HepG2 (cell line): ENCODE results near the gene NUBPL. TPM values are rescaled to one million over a fixed set of nuclear protein-coding genes. Genes with fewer than 3 reads are reported as not detected.
A peak's percentile ranks its signal among the peaks of the same experiment; 100 is the strongest.

Experiments used
- ATAC-seq: fragments of 200-7000 bp; cut with Tn5 transposase; 3 replicates; pipeline ENCODE4 v1.9.1; 2020; ENCODE audit warnings: mild to moderate bottlenecking, moderate library complexity
- BruUV-seq: library from RNA; stranded (reverse); fragments of 400-500 nt; replicated peaks from 2 replicates; lab custom pipeline; 2021; lab: Mats Ljungman, UMichigan
- CTCF ChIA-PET: fragments of 300-600 bp; formaldehyde crosslinking; extraction: SDS; loops from one replicate; lab custom pipeline; 2021; ENCODE audit warnings: low total read pairs, inconsistent platforms, low intra/inter-chr PET ratio; lab: Yijun Ruan, JAX
- POLR2A ChIA-PET: fragments of 350-600 bp; sonication (Branson Sonifier 250); formaldehyde crosslinking; loops from one replicate; lab custom pipeline; 2020; ENCODE audit warnings: antibody characterized with exemption, inconsistent platforms; lab: Yijun Ruan, JAX
- DNase-seq: peaks from one replicate; pipeline ENCODE4 v3.0.0-alpha.2; 2015; ENCODE audit warnings: low spot score
- FAIRE-seq: peaks from 3 replicates; lab custom pipeline; 2011; peaks lifted over from hg19 to GRCh38; lab: Jason Lieb, UNC
- H2AFZ ChIP-seq: one replicate; pipeline ENCODE4 v1.6.1; 2011; ENCODE audit warnings: low read length, inconsistent platforms
- H3K27ac ChIP-seq: fragments of 300-600 bp; 3 replicates; pipeline ENCODE4 v1.8.0; 2011; ENCODE audit warnings: mixed run types, mild to moderate bottlenecking, mixed read lengths, low read length, inconsistent platforms; ENCODE audit not compliant: insufficient read depth; ENCODE audit errors: extremely low read length
- H3K27me3 ChIP-seq, 2 experiments: fragments of 200-600 bp in 1 of 2; 2 replicates in 1 of 2; 3 replicates in 1 of 2; pipeline versions ENCODE4 v1.6.0 to v1.8.0; 2011; ENCODE audit warnings: low read length in 2 of 2, mild to moderate bottlenecking in 2 of 2, moderate library complexity in 2 of 2, inconsistent platforms in 1 of 2; ENCODE audit not compliant: insufficient read depth in 2 of 2, control insufficient read depth in 1 of 2
- H3K36me3 ChIP-seq, 2 experiments: fragments of 200-600 bp in 1 of 2; replicated peaks in 1 of 2; 2 replicates in 1 of 2; 3 replicates in 1 of 2; pipeline versions ENCODE4 v1.5.1 to v1.8.0; 2011; ENCODE audit warnings: low read length in 2 of 2, inconsistent platforms in 1 of 2; ENCODE audit not compliant: insufficient read depth in 2 of 2, control insufficient read depth in 1 of 2
- H3K4me1 ChIP-seq: 2 replicates; pipeline ENCODE4 v1.5.1; 2012; ENCODE audit warnings: low read length, inconsistent platforms; ENCODE audit not compliant: insufficient read depth
- H3K4me2 ChIP-seq: 2 replicates; pipeline ENCODE4 v1.6.0; 2011; ENCODE audit warnings: low read depth, low read length, inconsistent platforms
- H3K4me3 ChIP-seq, 3 experiments: fragments of 200-600 bp in 1 of 3; sonication (generic), shearing (Covaris generic) in 1 of 3; replicated peaks in 1 of 3; 2 replicates each; pipeline ENCODE4 v1.5.1; 2011 to 2016; ENCODE audit warnings: low read length in 3 of 3, inconsistent platforms in 2 of 3, low read depth in 2 of 3, mild to moderate bottlenecking in 2 of 3, control low read depth in 1 of 3, mixed read lengths in 1 of 3; ENCODE audit not compliant: insufficient read depth in 1 of 3
- H3K79me2 ChIP-seq: one replicate; pipeline ENCODE4 v1.6.1; 2011; ENCODE audit warnings: low read length, inconsistent platforms; ENCODE audit not compliant: insufficient read depth
- H3K9ac ChIP-seq: 2 replicates; pipeline ENCODE4 v1.6.0; 2011; ENCODE audit warnings: mild to moderate bottlenecking, low read depth, low read length, inconsistent platforms; ENCODE audit not compliant: insufficient read depth
- H3K9me3 ChIP-seq: 2 replicates; pipeline ENCODE4 v1.5.1; 2012; ENCODE audit warnings: mild to moderate bottlenecking, low read length
- H4K20me1 ChIP-seq: 2 replicates; pipeline ENCODE4 v1.6.0; 2011; ENCODE audit warnings: inconsistent platforms, mild to moderate bottlenecking, low read length, moderate library complexity; ENCODE audit not compliant: insufficient read depth
- AGO2 ChIP-seq: fragments of 200-400 bp; formaldehyde crosslinking; optimal IDR thresholded peaks from 2 replicates; pipeline ENCODE3; 2017; ENCODE audit warnings: mild to moderate bottlenecking, low read depth, low read length, moderate library complexity
- HCFC1 ChIP-seq: fragments of 150-350 bp; IDR thresholded peaks from 2 replicates; pipeline ENCODE4 v1.6.1; 2014; ENCODE audit warnings: low read depth, low read length
- HES4 ChIP-seq: sonication (generic); formaldehyde crosslinking; IDR thresholded peaks from 2 replicates; pipeline ENCODE4 v1.9.0; 2021; ENCODE audit warnings: mild to moderate bottlenecking, missing genetic modification reagents, borderline replicate concordance
- ISL2 ChIP-seq: sonication (generic); formaldehyde crosslinking; IDR thresholded peaks from 2 replicates; pipeline ENCODE4 v1.5.0; 2020; ENCODE audit warnings: missing genetic modification reagents
- MAFG ChIP-seq: sonication (generic); formaldehyde crosslinking; IDR thresholded peaks from 2 replicates; pipeline ENCODE4 v1.5.1; 2020; ENCODE audit warnings: mild to moderate bottlenecking, missing genetic modification reagents
- ZNF124 ChIP-seq: sonication (generic); formaldehyde crosslinking; IDR thresholded peaks from 2 replicates; pipeline ENCODE4 v1.4.0; 2020; ENCODE audit warnings: missing genetic modification reagents
- WGBS: methylation state at CpG from one replicate; pipeline ENCODE4 v1.1.6; 2017; ENCODE audit warnings: low lambda C conversion rate; 5-methylcytosine and 5-hydroxymethylcytosine counted together
- in situ Hi-C: cut with HindIII; loops from 2 replicates; pipeline ENCODE4 v1.10.0; 2017; ENCODE audit warnings: low pct_unique_long_range_greater_than_20kb; ENCODE audit not compliant: extremely low pct_ligation_motif_present
- intact Hi-C: fragments of 100-400 bp; cut with micrococcal nuclease; formaldehyde crosslinking; loops from one replicate; pipeline ENCODE4 v1.10.0; 2022; ENCODE audit not compliant: unreplicated experiment
- polyA plus RNA-seq, 8 experiments: library from polyadenylated mRNA; depleted of rRNA in 3 of 8; stranded (reverse) in 7 of 8; unstranded in 1 of 8; fragments of >200 nt; fragmentation: Illumina TruSeq in 4 of 8; extraction: Trizol in 4 of 8; gene quantifications; 2 replicates each; pipeline versions ENCODE4 v1.2.1 to v1.2.3, GENCODE V29; 2011 to 2016; ENCODE audit warnings: low read depth in 4 of 8, missing spikeins in 1 of 8, mixed read lengths in 1 of 8; ENCODE audit not compliant: insufficient read depth in 1 of 8
- total RNA-seq, 5 experiments: library from RNA; depleted of rRNA; stranded (reverse); fragments of >200 nt; fragmentation: Illumina TruSeq; extraction: Trizol; gene quantifications; 2 replicates each; pipeline ENCODE4 v1.2.3, GENCODE V29; 2016; ENCODE audit warnings: low read depth in 1 of 5
- TF ChIP-seq, protein P1 (sequence below): sonication (generic); formaldehyde crosslinking; IDR thresholded peaks from 2 replicates; pipeline ENCODE4 v1.8.1; 2022; ENCODE audit warnings: low read depth, mild to moderate bottlenecking, missing genetic modification reagents
- TF ChIP-seq, protein P2 (sequence below): sonication (generic); formaldehyde crosslinking; IDR thresholded peaks from 2 replicates; pipeline ENCODE4 v1.5.0; 2020; ENCODE audit warnings: missing genetic modification reagents
- TF ChIP-seq, protein P3 (sequence below): sonication (generic); formaldehyde crosslinking; IDR thresholded peaks from 2 replicates; pipeline ENCODE4 v1.4.0; 2020; ENCODE audit warnings: missing genetic modification reagents; ENCODE audit errors: not compliant biosample characterization
- TF ChIP-seq, protein P4 (sequence below): sonication (generic); formaldehyde crosslinking; IDR thresholded peaks from 2 replicates; pipeline ENCODE4 v1.4.0; 2020; ENCODE audit warnings: missing genetic modification reagents
- TF ChIP-seq, protein P5 (sequence below): IDR thresholded peaks from 2 replicates; pipeline ENCODE4 v1.6.1; 2018; ENCODE audit warnings: missing genetic modification reagents, mild to moderate bottlenecking, missing compliant biosample characterization

The NUBPL gene
- total and polyA plus RNA-seq, 2 of the 13 experiments (the other 11 are each of a cell fraction or from before 2014, with no cell fraction given), result 21.3 to 44.1 TPM

DNA sequence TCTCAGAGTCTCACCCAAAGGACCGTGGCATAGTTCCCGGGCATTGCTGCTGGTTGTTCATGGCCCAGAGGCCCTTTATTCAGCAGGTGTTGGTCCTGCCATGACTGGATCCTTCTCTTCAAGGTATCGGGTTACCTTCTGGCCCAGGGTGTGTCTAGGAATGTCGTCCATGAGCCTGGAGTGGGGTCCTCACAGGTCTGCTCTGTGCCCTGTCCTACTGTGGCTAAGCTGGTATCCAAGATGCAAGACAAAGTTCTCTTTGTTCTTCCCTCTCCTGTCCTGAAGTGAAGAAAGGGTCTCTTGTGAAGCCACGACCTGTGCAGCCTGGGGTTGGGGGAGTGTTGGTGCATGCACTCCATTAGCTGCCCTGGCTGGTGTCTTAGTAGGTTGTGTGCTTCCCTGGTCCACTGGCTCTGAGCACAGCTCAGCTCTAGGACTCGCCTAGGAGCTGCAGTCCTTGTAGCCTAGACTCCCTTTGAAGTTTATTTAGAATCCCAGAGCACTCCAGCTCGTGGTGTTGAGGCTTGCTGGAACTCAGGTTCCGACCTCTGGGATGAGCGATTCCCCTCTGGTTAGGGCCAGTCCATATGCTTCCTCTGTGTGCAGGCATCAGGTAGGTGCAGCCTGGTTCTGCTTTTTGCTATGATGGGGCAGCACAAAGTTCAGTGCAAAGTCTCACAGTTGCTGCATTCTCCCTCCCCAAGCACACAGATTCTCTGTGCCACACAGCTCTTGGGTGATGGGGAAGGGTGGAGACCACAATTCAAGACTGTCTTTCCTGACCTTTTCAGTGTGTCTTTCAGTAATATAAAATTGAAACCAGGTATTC, 117.4 kb downstream of the NUBPL start (continued):
- TF ChIP-seq HES4 (CRISPR knock-in tag) (0 out of 2 replicates have a peak, but pooled peaks have one; percentile 60), HCFC1 (no peak)
- TF ChIP-seq, protein P1, sequence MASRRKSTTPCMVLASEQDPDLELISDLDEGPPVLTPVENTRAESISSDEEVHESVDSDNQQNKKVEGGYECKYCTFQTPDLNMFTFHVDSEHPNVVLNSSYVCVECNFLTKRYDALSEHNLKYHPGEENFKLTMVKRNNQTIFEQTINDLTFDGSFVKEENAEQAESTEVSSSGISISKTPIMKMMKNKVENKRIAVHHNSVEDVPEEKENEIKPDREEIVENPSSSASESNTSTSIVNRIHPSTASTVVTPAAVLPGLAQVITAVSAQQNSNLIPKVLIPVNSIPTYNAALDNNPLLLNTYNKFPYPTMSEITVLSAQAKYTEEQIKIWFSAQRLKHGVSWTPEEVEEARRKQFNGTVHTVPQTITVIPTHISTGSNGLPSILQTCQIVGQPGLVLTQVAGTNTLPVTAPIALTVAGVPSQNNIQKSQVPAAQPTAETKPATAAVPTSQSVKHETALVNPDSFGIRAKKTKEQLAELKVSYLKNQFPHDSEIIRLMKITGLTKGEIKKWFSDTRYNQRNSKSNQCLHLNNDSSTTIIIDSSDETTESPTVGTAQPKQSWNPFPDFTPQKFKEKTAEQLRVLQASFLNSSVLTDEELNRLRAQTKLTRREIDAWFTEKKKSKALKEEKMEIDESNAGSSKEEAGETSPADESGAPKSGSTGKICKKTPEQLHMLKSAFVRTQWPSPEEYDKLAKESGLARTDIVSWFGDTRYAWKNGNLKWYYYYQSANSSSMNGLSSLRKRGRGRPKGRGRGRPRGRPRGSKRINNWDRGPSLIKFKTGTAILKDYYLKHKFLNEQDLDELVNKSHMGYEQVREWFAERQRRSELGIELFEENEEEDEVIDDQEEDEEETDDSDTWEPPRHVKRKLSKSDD (CRISPR knock-in tag), result no peak
- TF ChIP-seq, protein P2, sequence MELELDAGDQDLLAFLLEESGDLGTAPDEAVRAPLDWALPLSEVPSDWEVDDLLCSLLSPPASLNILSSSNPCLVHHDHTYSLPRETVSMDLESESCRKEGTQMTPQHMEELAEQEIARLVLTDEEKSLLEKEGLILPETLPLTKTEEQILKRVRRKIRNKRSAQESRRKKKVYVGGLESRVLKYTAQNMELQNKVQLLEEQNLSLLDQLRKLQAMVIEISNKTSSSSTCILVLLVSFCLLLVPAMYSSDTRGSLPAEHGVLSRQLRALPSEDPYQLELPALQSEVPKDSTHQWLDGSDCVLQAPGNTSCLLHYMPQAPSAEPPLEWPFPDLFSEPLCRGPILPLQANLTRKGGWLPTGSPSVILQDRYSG, result no peak
- TF ChIP-seq, protein P3, sequence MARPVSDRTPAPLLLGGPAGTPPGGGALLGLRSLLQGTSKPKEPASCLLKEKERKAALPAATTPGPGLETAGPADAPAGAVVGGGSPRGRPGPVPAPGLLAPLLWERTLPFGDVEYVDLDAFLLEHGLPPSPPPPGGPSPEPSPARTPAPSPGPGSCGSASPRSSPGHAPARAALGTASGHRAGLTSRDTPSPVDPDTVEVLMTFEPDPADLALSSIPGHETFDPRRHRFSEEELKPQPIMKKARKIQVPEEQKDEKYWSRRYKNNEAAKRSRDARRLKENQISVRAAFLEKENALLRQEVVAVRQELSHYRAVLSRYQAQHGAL (CRISPR knock-in tag), result no peak

DNA sequence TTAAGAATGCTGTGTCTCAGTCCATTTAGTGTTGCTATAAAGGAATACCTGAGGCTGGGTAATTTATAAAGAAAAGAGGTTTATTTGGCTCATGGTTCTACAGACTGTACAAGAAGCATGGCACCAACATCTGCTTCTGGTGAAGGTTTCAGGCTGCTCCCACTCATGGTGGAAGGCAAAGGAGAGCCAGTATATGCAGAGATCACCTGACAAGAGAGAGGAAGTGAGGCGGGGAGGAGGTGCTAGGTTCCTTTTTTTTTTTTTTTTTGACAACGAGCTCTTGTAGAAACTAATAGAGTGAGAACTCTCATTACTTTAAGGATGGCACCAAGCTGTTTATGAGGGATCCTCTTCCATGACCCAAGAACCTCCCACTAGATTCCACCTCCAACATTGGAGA, 121.6 kb downstream of the NUBPL start:
- ATAC-seq (no peak), DNase-seq (no peak), FAIRE-seq (no peak)
- no peak overlapping the region for H3K4me3 ChIP-seq
- ChIA-PET POLR2A (no interaction called here), CTCF (no interaction called here)
- no TSS peak for BruUV-seq
- WGBS, result 98% methylated on average over 2 of the region's 2 CpGs
- no peaks in the 10 kb centered on the region for H3K9me3 ChIP-seq
- no peak overlapping the region for H3K9ac ChIP-seq
- no peak overlapping the region for H3K4me2 ChIP-seq
- intact Hi-C loops (no loop called here), in situ Hi-C loops (no loop called here)
- H3K27ac ChIP-seq, result no peak overlapping the region
- no peak overlapping the region for H2AFZ ChIP-seq
- H3K79me2 ChIP-seq, result no peaks in the 10 kb centered on the region
- no peaks in the 10 kb centered on the region for H3K27me3 ChIP-seq
- H3K36me3 ChIP-seq, result peaks cover under 1 to 4% of the 10 kb centered on the region in 2 experiments; a peak in 2 of 5 replicates
- peaks cover 10% of the 10 kb centered on the region for H3K4me1 ChIP-seq
- H4K20me1 ChIP-seq, result no peaks in the 10 kb centered on the region
- TF ChIP-seq ZNF124 (no peak), ISL2 (CRISPR knock-in tag) (no peak), AGO2 (no peak), MAFG (no peak)
- TF ChIP-seq, protein P4, sequence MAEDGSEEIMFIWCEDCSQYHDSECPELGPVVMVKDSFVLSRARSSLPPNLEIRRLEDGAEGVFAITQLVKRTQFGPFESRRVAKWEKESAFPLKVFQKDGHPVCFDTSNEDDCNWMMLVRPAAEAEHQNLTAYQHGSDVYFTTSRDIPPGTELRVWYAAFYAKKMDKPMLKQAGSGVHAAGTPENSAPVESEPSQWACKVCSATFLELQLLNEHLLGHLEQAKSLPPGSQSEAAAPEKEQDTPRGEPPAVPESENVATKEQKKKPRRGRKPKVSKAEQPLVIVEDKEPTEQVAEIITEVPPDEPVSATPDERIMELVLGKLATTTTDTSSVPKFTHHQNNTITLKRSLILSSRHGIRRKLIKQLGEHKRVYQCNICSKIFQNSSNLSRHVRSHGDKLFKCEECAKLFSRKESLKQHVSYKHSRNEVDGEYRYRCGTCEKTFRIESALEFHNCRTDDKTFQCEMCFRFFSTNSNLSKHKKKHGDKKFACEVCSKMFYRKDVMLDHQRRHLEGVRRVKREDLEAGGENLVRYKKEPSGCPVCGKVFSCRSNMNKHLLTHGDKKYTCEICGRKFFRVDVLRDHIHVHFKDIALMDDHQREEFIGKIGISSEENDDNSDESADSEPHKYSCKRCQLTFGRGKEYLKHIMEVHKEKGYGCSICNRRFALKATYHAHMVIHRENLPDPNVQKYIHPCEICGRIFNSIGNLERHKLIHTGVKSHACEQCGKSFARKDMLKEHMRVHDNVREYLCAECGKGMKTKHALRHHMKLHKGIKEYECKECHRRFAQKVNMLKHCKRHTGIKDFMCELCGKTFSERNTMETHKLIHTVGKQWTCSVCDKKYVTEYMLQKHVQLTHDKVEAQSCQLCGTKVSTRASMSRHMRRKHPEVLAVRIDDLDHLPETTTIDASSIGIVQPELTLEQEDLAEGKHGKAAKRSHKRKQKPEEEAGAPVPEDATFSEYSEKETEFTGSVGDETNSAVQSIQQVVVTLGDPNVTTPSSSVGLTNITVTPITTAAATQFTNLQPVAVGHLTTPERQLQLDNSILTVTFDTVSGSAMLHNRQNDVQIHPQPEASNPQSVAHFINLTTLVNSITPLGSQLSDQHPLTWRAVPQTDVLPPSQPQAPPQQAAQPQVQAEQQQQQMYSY, result no peak
- TF ChIP-seq, protein P5, sequence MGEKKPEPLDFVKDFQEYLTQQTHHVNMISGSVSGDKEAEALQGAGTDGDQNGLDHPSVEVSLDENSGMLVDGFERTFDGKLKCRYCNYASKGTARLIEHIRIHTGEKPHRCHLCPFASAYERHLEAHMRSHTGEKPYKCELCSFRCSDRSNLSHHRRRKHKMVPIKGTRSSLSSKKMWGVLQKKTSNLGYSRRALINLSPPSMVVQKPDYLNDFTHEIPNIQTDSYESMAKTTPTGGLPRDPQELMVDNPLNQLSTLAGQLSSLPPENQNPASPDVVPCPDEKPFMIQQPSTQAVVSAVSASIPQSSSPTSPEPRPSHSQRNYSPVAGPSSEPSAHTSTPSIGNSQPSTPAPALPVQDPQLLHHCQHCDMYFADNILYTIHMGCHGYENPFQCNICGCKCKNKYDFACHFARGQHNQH (CRISPR knock-in tag), result no peak
